ENCODE data around the gene ERLIN1. TPM values are rescaled to one million over a fixed set of nuclear protein-coding genes. Genes with fewer than 3 reads are reported as not detected.

Gene ERLIN1
- 10 to 100 TPM in 1 of 2 donors, 1 to 10 TPM in 1; 9.3 to 21.2 TPM for total RNA-seq

DNA sequence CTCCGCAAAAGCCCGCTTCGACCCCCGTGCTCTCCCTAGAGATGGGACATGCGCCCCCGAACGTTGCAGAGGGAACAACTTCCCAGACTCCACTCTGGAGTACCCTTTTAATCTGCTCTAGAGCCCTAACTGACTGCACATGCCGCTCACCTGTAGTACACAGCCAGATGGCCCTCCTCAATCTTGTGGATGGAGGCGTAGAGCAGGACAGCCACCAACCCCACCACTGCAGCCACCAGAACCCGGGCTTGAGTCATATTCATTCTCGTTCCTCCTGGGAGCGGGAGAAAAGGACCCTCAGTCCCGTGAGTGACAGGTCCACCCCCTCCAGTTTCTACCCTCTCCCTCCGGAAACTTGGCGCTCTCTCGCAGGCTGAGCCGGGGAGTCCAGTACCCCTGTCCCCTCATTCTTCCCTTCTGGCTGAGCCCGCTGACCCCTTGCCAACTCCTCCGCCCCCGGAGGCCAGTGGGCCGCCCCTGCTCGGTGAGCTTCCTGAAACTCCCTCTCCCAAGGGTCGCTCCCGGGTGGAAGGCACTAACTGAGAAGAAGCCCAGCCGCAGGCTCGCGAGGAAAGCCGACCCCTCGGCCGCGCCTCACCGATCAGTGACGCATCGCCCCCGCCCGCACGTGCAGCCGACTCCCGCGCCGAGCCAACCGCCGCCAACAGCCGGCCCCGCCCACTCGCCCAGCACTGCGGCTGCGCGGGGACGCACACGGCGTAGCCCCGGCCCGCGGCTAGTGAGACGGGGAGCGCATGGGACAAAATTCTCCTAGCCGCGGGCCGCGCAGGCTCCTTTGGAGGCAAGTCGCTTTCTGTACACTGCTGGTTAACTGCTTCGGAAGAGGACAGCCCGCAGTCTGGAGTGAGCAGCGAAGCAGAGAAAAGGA is at the start of gene ERLIN1:
ERLIN1 (minus strand) TSS at position 666 of the 889 bp plus-strand sequence; CDS start at position 263, 403 bp downstream.
- H3K9me3 ChIP-seq: no peaks in the 10 kb centered on the region
- peak within 1 kb of the TSS; percentile 96 for H3K4me3 ChIP-seq
- no peak for TF ChIP-seq CTCF (IDR thresholded peaks at IDR 0.05)
- no peaks in the 10 kb centered on the region for H3K27me3 ChIP-seq (replicated peaks; ENCODE audit: insufficient read depth)
- H3K36me3 ChIP-seq: no peaks in the 10 kb centered on the region
- ATAC-seq (ENCODE audit: insufficient number of reproducible peaks, low FRiP score, low read depth) (peak; percentile 91), DNase-seq (ENCODE audit: low spot score) (peak; percentile 70)
- H3K4me1 ChIP-seq (ENCODE audit: control insufficient read depth in 1 of 2, low read depth in 2 of 2): peaks cover 8 to 22% of the 10 kb centered on the region in 2 donors
- peak within 1 kb of the TSS; percentile 83 to 92 for H3K27ac ChIP-seq

GRCh38 chr10:100232101-100232500 is 46.3 kb upstream of the ERLIN1 start:
- no peaks in the 10 kb centered on the region for H3K9me3 ChIP-seq
- ATAC-seq (ENCODE audit: insufficient number of reproducible peaks, low FRiP score, low read depth) (no peak), DNase-seq (ENCODE audit: low spot score) (no peak)
- no peaks in the 10 kb centered on the region for H3K27me3 ChIP-seq (replicated peaks; ENCODE audit: insufficient read depth)
- peaks cover 6 to 22% of the 10 kb centered on the region in 2 donors for H3K4me1 ChIP-seq (ENCODE audit: control insufficient read depth in 1 of 2, low read depth in 2 of 2)
- TF ChIP-seq CTCF (IDR thresholded peaks at IDR 0.05): no peak
- no peak overlapping the region for H3K27ac ChIP-seq
- H3K4me3 ChIP-seq: no peak overlapping the region
- H3K36me3 ChIP-seq: peaks cover 19% of the 10 kb centered on the region

- no peak for TF ChIP-seq CTCF (IDR thresholded peaks at IDR 0.05)
These were observed 44.1 kb upstream of the ERLIN1 start for GRCh38 chr10:100229819-100230422.

DNA sequence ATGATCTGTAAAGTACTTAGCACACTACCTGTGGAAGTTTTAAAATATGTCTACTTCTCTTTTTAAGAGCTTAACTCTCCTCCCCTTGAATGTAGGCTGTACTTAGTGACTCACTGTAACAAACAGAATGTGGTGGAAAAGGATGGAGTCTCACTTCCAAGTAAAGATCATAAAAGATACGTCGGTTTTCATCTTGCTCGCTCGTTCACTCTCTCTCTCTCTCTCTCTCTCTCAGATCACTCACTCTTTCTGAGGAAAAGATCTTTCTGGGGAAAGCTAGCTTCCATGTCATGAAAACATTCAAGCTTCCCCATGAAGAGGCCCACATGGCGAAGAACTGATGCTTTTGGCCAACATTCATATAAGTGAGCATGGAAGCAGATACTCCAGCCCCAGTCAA is 38.0 kb upstream of the ERLIN1 start:
- Histone ChIP-seq H3K4me3 (no peak overlapping the region), H3K27me3 (replicated peaks; ENCODE audit: insufficient read depth) (no peaks in the 10 kb centered on the region), H3K36me3 (peaks cover 24% of the 10 kb centered on the region), H3K4me1 (ENCODE audit: control insufficient read depth in 1 of 2, low read depth in 2 of 2) (peaks cover 6 to 15% of the 10 kb centered on the region in 2 donors), H3K9me3 (no peaks in the 10 kb centered on the region), H3K27ac (no peak overlapping the region)
- no peak for ATAC-seq (ENCODE audit: insufficient number of reproducible peaks, low FRiP score, low read depth)
- no peak for DNase-seq (ENCODE audit: low spot score)
- TF ChIP-seq CTCF (IDR thresholded peaks at IDR 0.05): no peak

More at GRCh38 chr10:100229819-100230422, 44.1 kb upstream of the ERLIN1 start:
- no peak for ATAC-seq (ENCODE audit: insufficient number of reproducible peaks, low FRiP score, low read depth)
- Histone ChIP-seq H3K9me3 (no peaks in the 10 kb centered on the region), H3K27ac (peak overlapping the region; percentile 57 to 77), H3K4me1 (ENCODE audit: control insufficient read depth in 1 of 2, low read depth in 2 of 2) (peaks cover 6 to 22% of the 10 kb centered on the region in 2 donors), H3K27me3 (replicated peaks; ENCODE audit: insufficient read depth) (no peaks in the 10 kb centered on the region), H3K4me3 (peak overlapping the region; percentile 91), H3K36me3 (peaks cover 4% of the 10 kb centered on the region)
- no peak for DNase-seq (ENCODE audit: low spot score)

DNA sequence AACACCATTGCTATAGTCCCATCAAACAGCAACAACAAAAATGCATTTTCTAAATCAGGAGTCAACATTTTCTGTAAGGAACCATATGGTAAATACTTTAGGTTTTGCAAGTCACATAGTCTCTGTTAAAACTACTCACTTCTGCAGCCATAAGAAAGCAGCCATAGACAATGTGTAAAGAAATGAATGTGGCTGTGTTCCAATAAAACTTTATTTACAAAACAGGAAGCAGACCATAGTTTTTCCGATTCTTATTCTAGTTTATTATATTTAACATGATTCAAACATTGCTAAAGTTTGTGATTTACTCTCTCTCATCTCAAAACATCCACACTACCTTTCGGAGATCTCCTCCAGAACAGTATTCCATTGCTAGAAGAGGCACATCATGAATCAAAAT is 36.7 kb upstream of the ERLIN1 start:
- Histone ChIP-seq H3K36me3 (peaks cover 24% of the 10 kb centered on the region), H3K27me3 (replicated peaks; ENCODE audit: insufficient read depth) (no peaks in the 10 kb centered on the region), H3K4me1 (ENCODE audit: control insufficient read depth in 1 of 2, low read depth in 2 of 2) (peaks cover 0 to 1% of the 10 kb centered on the region in 2 donors), H3K27ac (no peak overlapping the region), H3K4me3 (no peak overlapping the region), H3K9me3 (no peaks in the 10 kb centered on the region)
- no peak for ATAC-seq (ENCODE audit: insufficient number of reproducible peaks, low FRiP score, low read depth)
- no peak for DNase-seq (ENCODE audit: low spot score)
- no peak for TF ChIP-seq CTCF (IDR thresholded peaks at IDR 0.05)
